ENCODE data around the gene F12. TPM values are rescaled to one million over a fixed set of nuclear protein-coding genes. Genes with fewer than 3 reads are reported as not detected.

Gene F12
- polyA plus RNA-seq, 3 donors, result 1.4 to 5.5 (median 1.5) TPM

DNA sequence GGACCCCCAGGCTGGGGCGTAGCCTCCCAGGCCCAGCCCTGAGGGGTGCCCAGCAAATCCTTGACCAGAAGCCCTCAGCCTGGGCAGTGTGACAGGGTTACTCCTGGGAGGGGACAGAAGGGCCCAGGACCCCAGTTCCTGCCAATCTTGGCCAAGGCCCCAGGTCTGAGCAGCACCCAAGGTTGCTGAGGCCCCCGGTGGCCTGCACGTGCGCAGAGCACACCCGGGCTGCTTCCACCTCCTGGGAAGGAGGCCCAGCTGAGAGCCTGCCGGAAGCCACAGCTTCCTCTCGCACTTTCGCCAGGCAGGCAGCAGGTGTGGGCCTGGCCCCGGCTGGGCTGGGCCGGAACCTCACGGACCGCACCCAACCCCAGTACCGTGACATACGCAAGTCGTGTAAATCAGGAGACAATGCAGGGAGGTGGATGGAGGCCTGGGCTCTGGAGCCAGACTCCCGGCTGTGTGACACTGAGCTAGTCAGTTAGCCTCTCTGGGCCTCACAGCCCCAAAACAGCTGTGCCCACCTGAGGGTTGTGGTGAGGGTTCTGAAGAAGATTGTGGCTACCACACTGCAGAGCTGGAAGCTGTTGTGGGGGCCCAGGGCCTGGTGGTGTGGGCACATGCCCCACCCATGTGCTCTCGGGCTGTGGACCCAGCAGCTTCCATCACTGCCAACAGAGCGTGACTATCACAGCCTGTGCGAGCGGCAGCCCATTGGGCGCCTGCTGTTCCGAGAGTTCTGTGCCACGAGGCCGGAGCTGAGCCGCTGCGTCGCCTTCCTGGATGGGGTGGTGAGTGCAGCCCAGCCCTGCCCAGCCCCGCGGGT lies 22.2 kb upstream of the F12 start:
- Histone ChIP-seq H3K79me2 (ENCODE audit: insufficient read depth, low read length) (peaks cover 88% of the 10 kb centered on the region), H3K27me3 (ENCODE audit: control insufficient read depth in 2 of 2, insufficient read depth in 2 of 2, low read length in 2 of 2) (no peaks in the 10 kb centered on the region), H3K27ac (ENCODE audit: low read depth in 1 of 2, low read length in 2 of 2) (peak overlapping the region; percentile 98 to 100), H3K4me2 (replicated peaks; ENCODE audit: extremely low read depth, low read length, poor library complexity, severe bottlenecking) (peak overlapping the region; percentile 69), H3K4me1 (ENCODE audit: control insufficient read depth in 1 of 2, insufficient read depth in 2 of 2, low read length in 2 of 2) (peaks cover 60 to 68% of the 10 kb centered on the region in 2 donors), H4K20me1 (ENCODE audit: insufficient read depth, low read length) (peaks cover 74% of the 10 kb centered on the region), H3K36me3 (replicated peaks in 1 of 2; ENCODE audit: control insufficient read depth in 1 of 2, insufficient read depth in 2 of 2, low read length in 2 of 2) (peaks cover 60 to 67% of the 10 kb centered on the region in 2 donors), H2AFZ (ENCODE audit: insufficient read depth, low read depth, low read length, poor library complexity, severe bottlenecking) (no peak overlapping the region), H3K4me3 (replicated peaks in 1 of 3; ENCODE audit: low read depth in 2 of 3, low read length in 3 of 3) (peak overlapping the region in 1 of 3 experiments; percentile 59), H3K9me3 (replicated peaks in 1 of 2; ENCODE audit: control insufficient read depth in 1 of 2, insufficient read depth in 1 of 2, low read length in 2 of 2) (no peaks in the 10 kb centered on the region), H3K9ac (ENCODE audit: insufficient read depth, low read length, poor library complexity, severe bottlenecking) (peak overlapping the region; percentile 52)
- H3K36me3 Mint-ChIP-seq, result peaks cover 52 to 83% of the 10 kb centered on the region in 2 donors
- DNase-seq, result peak; percentile 61 to 70 (median 67)
- peak overlapping the region; percentile 78 to 100 (median 99) for H3K27ac Mint-ChIP-seq
- WGBS (ENCODE audit: insufficient coverage), result 22% methylated on average over 25 of the region's 29 CpGs
- H3K4me1 Mint-ChIP-seq, result peaks cover 50% of the 10 kb centered on the region
- H3K27me3 Mint-ChIP-seq (ENCODE audit: low read depth in 3 of 3), result no peaks in the 10 kb centered on the region
- H3K4me3 Mint-ChIP-seq, result peak overlapping the region; percentile 57 to 70
- no peaks in the 10 kb centered on the region for H3K9me3 Mint-ChIP-seq
- TF ChIP-seq CTCF (IDR thresholded peaks at IDR 0.05), result no peak
- intact Hi-C loops (cut with micrococcal nuclease), result loop anchor here in 1 of 2 donors (2.0 kb wide), 1 partner anchor 13 kb away; no protein-coding TSS in a partner anchor

DNA sequence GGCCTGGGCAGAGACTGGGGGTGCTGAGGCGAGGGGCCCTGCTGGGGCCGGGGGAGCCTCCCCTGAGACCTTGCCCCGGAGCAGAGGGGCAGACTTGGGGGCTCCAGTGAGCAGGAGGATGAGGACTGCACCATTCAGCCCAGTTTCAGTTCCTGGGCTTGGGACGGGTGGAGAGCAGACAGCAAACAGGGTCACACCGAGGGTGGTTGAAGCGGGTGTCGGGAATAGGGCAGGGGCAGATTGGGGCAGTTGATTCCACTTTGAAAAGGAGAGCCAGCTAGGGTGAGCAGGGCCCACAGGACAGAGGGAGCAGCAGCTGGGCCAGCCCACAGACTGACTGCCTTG lies 21.6 kb upstream of the F12 start:
- Histone ChIP-seq H3K4me2 (replicated peaks; ENCODE audit: extremely low read depth, low read length, poor library complexity, severe bottlenecking) (peak overlapping the region; percentile 69), H3K79me2 (ENCODE audit: insufficient read depth, low read length) (peaks cover 86% of the 10 kb centered on the region), H3K4me1 (ENCODE audit: control insufficient read depth in 1 of 2, insufficient read depth in 2 of 2, low read length in 2 of 2) (peaks cover 60 to 68% of the 10 kb centered on the region in 2 donors), H2AFZ (ENCODE audit: insufficient read depth, low read depth, low read length, poor library complexity, severe bottlenecking) (no peak overlapping the region), H3K36me3 (replicated peaks in 1 of 2; ENCODE audit: control insufficient read depth in 1 of 2, insufficient read depth in 2 of 2, low read length in 2 of 2) (peaks cover 54 to 61% of the 10 kb centered on the region in 2 donors), H3K9ac (ENCODE audit: insufficient read depth, low read length, poor library complexity, severe bottlenecking) (peak overlapping the region; percentile 52), H3K9me3 (replicated peaks in 1 of 2; ENCODE audit: control insufficient read depth in 1 of 2, insufficient read depth in 1 of 2, low read length in 2 of 2) (no peaks in the 10 kb centered on the region), H3K4me3 (replicated peaks in 1 of 3; ENCODE audit: low read depth in 2 of 3, low read length in 3 of 3) (peak overlapping the region in 2 of 3 experiments; percentile 3 to 59), H3K27me3 (ENCODE audit: control insufficient read depth in 2 of 2, insufficient read depth in 2 of 2, low read length in 2 of 2) (no peaks in the 10 kb centered on the region), H4K20me1 (ENCODE audit: insufficient read depth, low read length) (peaks cover 68% of the 10 kb centered on the region), H3K27ac (ENCODE audit: low read depth in 1 of 2, low read length in 2 of 2) (peak overlapping the region; percentile 98 to 100)
- Mint-ChIP-seq H3K4me1 (peaks cover 50% of the 10 kb centered on the region), H3K27ac (peak overlapping the region; percentile 99 to 100 (median 99)), H3K36me3 (peaks cover 48 to 78% of the 10 kb centered on the region in 2 donors), H3K9me3 (no peaks in the 10 kb centered on the region), H3K27me3 (ENCODE audit: low read depth in 3 of 3) (peaks cover 0 to 1% (median 0%) of the 10 kb centered on the region in 3 donors), H3K4me3 (peak overlapping the region; percentile 57 to 70)
- no peak for TF ChIP-seq CTCF (IDR thresholded peaks at IDR 0.05)
- no peak for DNase-seq
- WGBS (ENCODE audit: insufficient coverage), result 22% methylated on average over 7 of the region's 7 CpGs
- intact Hi-C loops (cut with micrococcal nuclease), result loop anchor here in 1 of 2 donors (2.0 kb wide), 1 partner anchor 14 kb away; no protein-coding TSS in a partner anchor
